ENCODE data around the gene PLEKHA6. TPM values are rescaled to one million over a fixed set of nuclear protein-coding genes. Genes with fewer than 3 reads are reported as not detected.
A peak's percentile ranks its signal among the peaks of the same experiment; 100 is the strongest.

PLEKHA6 gene
- total RNA-seq, 4 donors from 2014 or later = 5.9 to 13.6 (median 8.4) TPM

- no peak for DNase-seq
- intact Hi-C loops (cut with DNase I; ENCODE audit: low total_unique reads) = no loop called here
- Histone ChIP-seq H3K4me1 (no peaks in the 10 kb centered on the region), H3K4me3 (no peak overlapping the region), H3K36me3 (no peaks in the 10 kb centered on the region), H3K9me3 (no peaks in the 10 kb centered on the region), H3K27me3 (no peaks in the 10 kb centered on the region), H3K27ac (no peak overlapping the region)
- TF ChIP-seq CTCF (IDR thresholded peaks at IDR 0.05) (no peak), POLR2A (IDR thresholded peaks at IDR 0.05) (no peak)
Measured at GRCh38 chr1:204261266-204261665, 98.5 kb downstream of the PLEKHA6 start.

GRCh38 chr1:204260601-204261197 is 99.0 kb downstream of the PLEKHA6 start:
- Histone ChIP-seq H3K4me1 (no peaks in the 10 kb centered on the region), H3K27me3 (no peaks in the 10 kb centered on the region), H3K9me3 (no peaks in the 10 kb centered on the region), H3K4me3 (no peak overlapping the region), H3K27ac (no peak overlapping the region), H3K36me3 (no peaks in the 10 kb centered on the region)
- DNase-seq = no peak
- TF ChIP-seq CTCF (IDR thresholded peaks at IDR 0.05) (no peak), POLR2A (IDR thresholded peaks at IDR 0.05) (no peak)
- intact Hi-C loops (cut with DNase I; ENCODE audit: low total_unique reads) = no loop called here

GRCh38 chr1:204259782-204260181 is 99.9 kb downstream of the PLEKHA6 start:
- intact Hi-C loops (cut with DNase I; ENCODE audit: low total_unique reads) = loop anchor here (5.0 kb wide), 1 partner anchor 103 kb away; no protein-coding TSS in a partner anchor
- DNase-seq = no peak
- no peaks in the 10 kb centered on the region for H3K36me3 ChIP-seq
- no peak overlapping the region for H3K27ac ChIP-seq
- H3K4me1 ChIP-seq = no peaks in the 10 kb centered on the region
- H3K4me3 ChIP-seq = no peak overlapping the region
- H3K27me3 ChIP-seq = no peaks in the 10 kb centered on the region
- TF ChIP-seq CTCF (IDR thresholded peaks at IDR 0.05) (no peak), POLR2A (IDR thresholded peaks at IDR 0.05) (no peak)
- H3K9me3 ChIP-seq = no peaks in the 10 kb centered on the region

- H3K27me3 ChIP-seq = no peaks in the 10 kb centered on the region
- no peak for DNase-seq
- no peak for TF ChIP-seq CTCF (IDR thresholded peaks at IDR 0.05)
- no peak for TF ChIP-seq POLR2A (IDR thresholded peaks at IDR 0.05)
- no peak overlapping the region for H3K27ac ChIP-seq
- H3K4me1 ChIP-seq = no peaks in the 10 kb centered on the region
- no peaks in the 10 kb centered on the region for H3K36me3 ChIP-seq
- intact Hi-C loops (cut with DNase I; ENCODE audit: low total_unique reads) = loop anchor here (5.0 kb wide), 1 partner anchor 103 kb away; no protein-coding TSS in a partner anchor
- no peaks in the 10 kb centered on the region for H3K9me3 ChIP-seq
- no peak overlapping the region for H3K4me3 ChIP-seq
Measured at GRCh38 chr1:204259196-204259595, 100.5 kb downstream of the PLEKHA6 start.

- TF ChIP-seq CTCF (IDR thresholded peaks at IDR 0.05) = peak; percentile 54 to 69 (median 64)
- TF ChIP-seq POLR2A (IDR thresholded peaks at IDR 0.05) = no peak
- intact Hi-C loops (cut with DNase I; ENCODE audit: low total_unique reads) = loop anchor here (5.0 kb wide), 1 partner anchor 104 kb away; no protein-coding TSS in a partner anchor
- H3K4me1 ChIP-seq = no peaks in the 10 kb centered on the region
- H3K36me3 ChIP-seq = no peaks in the 10 kb centered on the region
- H3K27ac ChIP-seq = no peak overlapping the region
- peak; percentile 42 to 60 for DNase-seq
- no peaks in the 10 kb centered on the region for H3K9me3 ChIP-seq
- no peak overlapping the region for H3K4me3 ChIP-seq
- H3K27me3 ChIP-seq = no peaks in the 10 kb centered on the region
Measured at GRCh38 chr1:204258213-204259115, 101.3 kb downstream of the PLEKHA6 start.
